K562 (cell line): Measurements from ENCODE around the gene PPP2R3C.

Experiments
- BHLHE40 ChIP-seq: IDR thresholded peaks from 2 replicates; pipeline ENCODE4 v1.6.1; 2011; ENCODE audit warnings: low read length, improper control_type of control experiment
- CREM ChIP-seq: IDR thresholded peaks from 2 replicates; pipeline ENCODE4 v1.6.1; 2014; ENCODE audit warnings: antibody characterized with exemption, low read depth
- ELF2 ChIP-seq: fragments of 250-450 bp; sonication (Bioruptor Pico); IDR thresholded peaks from 2 replicates; pipeline ENCODE4 v1.5.0; 2021; ENCODE audit warnings: mild to moderate bottlenecking
- GABPA ChIP-seq: fragments of 200-800 bp; sonication (Bioruptor generic); conservative IDR thresholded peaks from 2 replicates; pipeline ENCODE4 v1.6.1; 2016; ENCODE audit warnings: low read depth, missing genetic modification characterization, missing compliant biosample characterization
- HMG20A ChIP-seq: fragments of 450-650 bp; formaldehyde crosslinking; conservative IDR thresholded peaks from 2 replicates; pipeline ENCODE4 v1.4.0; 2020; ENCODE audit warnings: mild to moderate bottlenecking, mixed read lengths
- NFE2L1 ChIP-seq: fragments of 450-650 bp; IDR thresholded peaks from 2 replicates; pipeline ENCODE4 v1.6.1; 2016; ENCODE audit warnings: missing genetic modification characterization, low read depth, mild to moderate bottlenecking, missing compliant biosample characterization, moderate library complexity, borderline replicate concordance
- NFIX ChIP-seq: fragments of 250-450 bp; sonication (Bioruptor Pico); IDR thresholded peaks from 2 replicates; pipeline ENCODE4 v1.4.0; 2020; ENCODE audit warnings: low read depth, mild to moderate bottlenecking, moderate library complexity
- PHF20 ChIP-seq: fragments of 450-650 bp; IDR thresholded peaks from 2 replicates; pipeline ENCODE4 v1.6.1; 2018; ENCODE audit not compliant: partially characterized antibody
- POLR2A ChIP-seq: fragments of 450-650 bp; conservative IDR thresholded peaks from 2 replicates; pipeline ENCODE4 v1.6.1; 2016
- STAG1 ChIP-seq: sonication (generic); formaldehyde crosslinking; IDR thresholded peaks from 2 replicates; pipeline ENCODE4 v1.5.0; 2020; ENCODE audit warnings: missing genetic modification reagents, borderline replicate concordance
- THRB ChIP-seq: fragments of 450-650 bp; formaldehyde crosslinking; conservative IDR thresholded peaks from 2 replicates; pipeline ENCODE4 v1.4.0; 2022; ENCODE audit warnings: mild to moderate bottlenecking, missing genetic modification characterization
- TRIM24 ChIP-seq, 2 experiments: fragments of 450-650 bp; IDR thresholded peaks; 2 replicates each; pipeline ENCODE4 v1.6.1; 2016
- ZFP36 ChIP-seq: fragments of 150-350 bp; IDR thresholded peaks from 2 replicates; pipeline ENCODE4 v1.6.1; 2018; ENCODE audit warnings: low read length, low read depth; ENCODE audit not compliant: partially characterized antibody
- TF ChIP-seq, protein P1 (sequence below), 3 experiments: IDR thresholded peaks in 2 of 3; conservative IDR thresholded peaks in 1 of 3; 2 replicates each; pipeline ENCODE4 v1.5.1; 2011 to 2012; ENCODE audit warnings: low read length in 3 of 3, mild to moderate bottlenecking in 3 of 3, control low read depth in 2 of 3, improper control_type of control experiment in 1 of 3, inconsistent platforms in 1 of 3, low read depth in 1 of 3, mixed read lengths in 1 of 3, moderate library complexity in 1 of 3; ENCODE audit not compliant: insufficient read depth in 2 of 3

GRCh38 chr14:35042632-35043031 lies 79.2 kb downstream of the PPP2R3C start:
- TF ChIP-seq GABPA (tag) (no peak), NFIX (no peak), BHLHE40 (no peak), HMG20A (CRISPR knock-in tag) (no peak), NFE2L1 (tag) (no peak), THRB (CRISPR knock-in tag) (no peak), PHF20 (no peak), TRIM24 (IDR thresholded peaks at IDR 0.05) (no peak), STAG1 (CRISPR knock-in tag) (no peak), CREM (no peak), ZFP36 (no peak), POLR2A (no peak), ELF2 (no peak)
- TF ChIP-seq, protein P1, sequence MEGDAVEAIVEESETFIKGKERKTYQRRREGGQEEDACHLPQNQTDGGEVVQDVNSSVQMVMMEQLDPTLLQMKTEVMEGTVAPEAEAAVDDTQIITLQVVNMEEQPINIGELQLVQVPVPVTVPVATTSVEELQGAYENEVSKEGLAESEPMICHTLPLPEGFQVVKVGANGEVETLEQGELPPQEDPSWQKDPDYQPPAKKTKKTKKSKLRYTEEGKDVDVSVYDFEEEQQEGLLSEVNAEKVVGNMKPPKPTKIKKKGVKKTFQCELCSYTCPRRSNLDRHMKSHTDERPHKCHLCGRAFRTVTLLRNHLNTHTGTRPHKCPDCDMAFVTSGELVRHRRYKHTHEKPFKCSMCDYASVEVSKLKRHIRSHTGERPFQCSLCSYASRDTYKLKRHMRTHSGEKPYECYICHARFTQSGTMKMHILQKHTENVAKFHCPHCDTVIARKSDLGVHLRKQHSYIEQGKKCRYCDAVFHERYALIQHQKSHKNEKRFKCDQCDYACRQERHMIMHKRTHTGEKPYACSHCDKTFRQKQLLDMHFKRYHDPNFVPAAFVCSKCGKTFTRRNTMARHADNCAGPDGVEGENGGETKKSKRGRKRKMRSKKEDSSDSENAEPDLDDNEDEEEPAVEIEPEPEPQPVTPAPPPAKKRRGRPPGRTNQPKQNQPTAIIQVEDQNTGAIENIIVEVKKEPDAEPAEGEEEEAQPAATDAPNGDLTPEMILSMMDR (IDR thresholded peaks at IDR 0.05 in 2 of 3, conservative IDR thresholded peaks at IDR 0.05 in 1 of 3; ENCODE audit: insufficient read depth in 2 of 3, low read depth in 1 of 3, low read length in 3 of 3) = no peak
